PFSK-1 (cell line): Measurements from ENCODE around the gene TNRC6B.

Source experiments
- POLR2AphosphoS5 ChIP-seq: IDR thresholded peaks from 2 replicates; pipeline ENCODE4 v1.6.1; 2012; ENCODE audit warnings: low read depth, mild to moderate bottlenecking, control low read depth, low read length, moderate library complexity
- REST ChIP-seq, 2 experiments: IDR thresholded peaks; 2 replicates each; pipeline versions ENCODE4 v1.6.1 to v1.8.0; 2011 to 2012; ENCODE audit warnings: low read depth in 2 of 2, low read length in 2 of 2, control low read depth in 1 of 2, inconsistent platforms in 1 of 2, mild to moderate bottlenecking in 1 of 2, moderate library complexity in 1 of 2; ENCODE audit not compliant: insufficient read depth in 1 of 2
- TAF1 ChIP-seq: IDR thresholded peaks from 2 replicates; pipeline ENCODE4 v1.6.1; 2012; ENCODE audit warnings: low read length, control low read depth, borderline replicate concordance; ENCODE audit not compliant: insufficient read depth

DNA sequence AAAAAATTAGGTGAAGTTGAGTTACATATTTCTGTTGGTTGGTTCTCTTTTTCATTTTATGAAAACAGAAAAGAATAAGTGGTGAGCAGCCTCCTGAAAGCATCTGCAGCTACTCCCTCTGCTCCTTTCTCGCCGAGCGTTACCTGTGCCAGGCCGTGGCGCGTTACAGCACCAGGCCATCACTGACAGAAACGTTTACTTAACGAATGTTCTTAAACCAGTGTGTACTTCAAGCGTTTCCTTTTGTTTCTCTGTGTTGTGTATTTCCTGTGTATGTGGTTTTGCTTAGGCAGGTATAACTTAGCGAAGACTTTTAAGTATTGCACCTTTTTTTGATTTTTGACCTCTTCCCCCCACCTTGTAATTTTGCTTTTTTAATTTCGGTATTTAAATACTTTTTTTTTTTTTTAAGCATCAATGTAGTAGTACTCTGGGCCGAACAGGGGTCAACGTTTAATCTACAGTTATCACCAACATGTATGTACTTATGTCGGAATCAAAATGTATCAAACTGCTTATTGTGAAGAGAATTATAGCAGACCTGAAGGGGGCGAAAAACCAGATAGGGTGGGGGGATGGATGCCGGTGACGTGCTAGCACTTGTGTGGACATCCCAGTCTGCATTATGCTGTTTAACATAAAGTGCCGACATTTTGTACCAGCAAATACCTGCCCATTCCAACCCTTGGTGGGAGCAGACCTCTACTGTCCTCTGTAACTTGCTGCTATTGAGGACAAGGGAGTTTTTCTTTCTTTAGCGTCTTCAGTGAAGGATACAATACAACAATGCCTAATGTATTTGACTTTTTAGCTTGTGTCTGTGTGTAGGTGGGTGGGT, 147.0 kb downstream of the TNRC6B start:
- TF ChIP-seq POLR2AphosphoS5, result no peak
- TF ChIP-seq TAF1, result no peak
- no peak for TF ChIP-seq REST (IDR thresholded peaks at IDR 0.05; ENCODE audit: insufficient read depth in 1 of 2, low read depth in 2 of 2, low read length in 2 of 2)
